GM12878 (cell line): ENCODE data around the gene GTPBP3. TPM values are rescaled to one million over a fixed set of nuclear protein-coding genes. Genes with fewer than 3 reads are reported as not detected.

ENCODE experiments used
- ATAC-seq: fragments of 200-7000 bp; cut with Tn5 transposase; 3 replicates; pipeline ENCODE4 v1.9.1; 2020; ENCODE audit warnings: mild to moderate bottlenecking, moderate library complexity
- BruUV-seq: library from RNA; stranded (reverse); fragments of 400-500 nt; replicated peaks from 2 replicates; lab custom pipeline; 2021; lab: Mats Ljungman, UMichigan
- CTCF ChIA-PET: fragments of 300-600 bp; sonication (Branson Sonifier 250); formaldehyde crosslinking; extraction: SDS; loops from one replicate; lab custom pipeline; 2021; ENCODE audit warnings: inconsistent platforms; lab: Yijun Ruan, JAX
- POLR2A ChIA-PET: fragments of 350-600 bp; formaldehyde crosslinking; extraction: SDS; loops from one replicate; lab custom pipeline; 2021; ENCODE audit warnings: inconsistent platforms; lab: Charles Lee
- RAD21 ChIA-PET: fragments of 300-600 bp; sonication (Branson Sonifier 250); formaldehyde crosslinking; loops from one replicate; lab custom pipeline; 2023; ENCODE audit warnings: antibody characterized with exemption; ENCODE audit not compliant: unreplicated experiment; lab: Charles Lee
- SMC1A ChIA-PET: fragments of 300-600 bp; sonication (Branson Sonifier 250); formaldehyde crosslinking; loops from one replicate; lab custom pipeline; 2023; ENCODE audit not compliant: unreplicated experiment, uncharacterized antibody; lab: Charles Lee
- DNase-seq: peaks from one replicate; pipeline ENCODE4 v3.0.0-alpha.2; 2011; ENCODE audit warnings: low read depth, low spot score
- FAIRE-seq: peaks from 3 replicates; lab custom pipeline; 2011; peaks lifted over from hg19 to GRCh38; lab: Jason Lieb, UNC
- H2AFZ ChIP-seq: 2 replicates; pipeline ENCODE4 v1.6.0; 2011; ENCODE audit warnings: low read depth, low read length, control low read depth; ENCODE audit not compliant: control insufficient read depth
- H3K27ac ChIP-seq: 2 replicates; pipeline ENCODE4 v1.5.1; 2011; ENCODE audit warnings: control low read depth; ENCODE audit not compliant: control insufficient read depth, insufficient read depth
- H3K27me3 ChIP-seq, 2 experiments: replicated peaks in 1 of 2; 2 replicates each; pipeline versions ENCODE4 v1.6.0 to v1.6.1; 2011; ENCODE audit warnings: low read length in 1 of 2; ENCODE audit not compliant: control insufficient read depth in 2 of 2, insufficient read depth in 2 of 2
- H3K36me3 ChIP-seq, 2 experiments: 2 replicates each; pipeline ENCODE4 v1.5.1; 2011; ENCODE audit warnings: low read length in 1 of 2; ENCODE audit not compliant: control insufficient read depth in 2 of 2, insufficient read depth in 2 of 2
- H3K4me1 ChIP-seq: 2 replicates; pipeline ENCODE4 v1.6.1; 2011; ENCODE audit warnings: mild to moderate bottlenecking, low read length, moderate library complexity, mixed read lengths; ENCODE audit not compliant: control insufficient read depth, insufficient read depth
- H3K4me2 ChIP-seq: 2 replicates; pipeline ENCODE4 v1.6.0; 2011; ENCODE audit warnings: control low read depth; ENCODE audit not compliant: control insufficient read depth, insufficient read depth
- H3K4me3 ChIP-seq: fragments of 200-600 bp; sonication (generic); 2 replicates; pipeline ENCODE4 v1.5.1; 2016
- H3K79me2 ChIP-seq: 2 replicates; pipeline ENCODE4 v1.6.0; 2011; ENCODE audit warnings: low read length; ENCODE audit not compliant: control insufficient read depth, insufficient read depth
- H3K9ac ChIP-seq: 2 replicates; pipeline ENCODE4 v1.8.0; 2011; ENCODE audit warnings: low read length, control low read depth, mixed read lengths; ENCODE audit not compliant: control insufficient read depth, insufficient read depth
- H3K9me3 ChIP-seq: replicated peaks from 3 replicates; pipeline ENCODE4 v1.5.1; 2011; ENCODE audit warnings: mild to moderate bottlenecking, low read length; ENCODE audit not compliant: control insufficient read depth, insufficient read depth
- H4K20me1 ChIP-seq: 2 replicates; pipeline ENCODE4 v1.6.0; 2011; ENCODE audit not compliant: control insufficient read depth, insufficient read depth
- WGBS: methylation state at CpG from one replicate; pipeline ENCODE4 v1.1.6; 2016; ENCODE audit warnings: low lambda C conversion rate; ENCODE audit not compliant: insufficient replicate concordance, insufficient coverage; ENCODE audit errors: missing lambda C conversion rate; 5-methylcytosine and 5-hydroxymethylcytosine counted together
- in situ Hi-C: fragments of 300-500 bp; cut with MboI; formaldehyde crosslinking; loops from 9 replicates; pipeline ENCODE4 v1.14.3; 2018; ENCODE audit warnings: mixed read lengths
- intact Hi-C: fragments of 100-400 bp; cut with micrococcal nuclease; formaldehyde crosslinking; loops from one replicate; pipeline ENCODE4 v1.14.2; 2022; ENCODE audit not compliant: unreplicated experiment
- polyA plus RNA-seq, 11 experiments: library from polyadenylated mRNA; depleted of rRNA in 4 of 11; unstranded in 6 of 11; stranded (reverse) in 5 of 11; fragments of >200 nt; fragmentation: Nextera tagmentation in 4 of 11; fragmentation: Illumina TruSeq in 1 of 11; extraction: Ambion mirVana in 4 of 11; extraction: Trizol in 1 of 11; gene quantifications; 1 replicate in 1 of 11; 2 replicates in 10 of 11; pipeline versions ENCODE4 v1.2.1 to v1.2.3, GENCODE V29; 2011 to 2016; ENCODE audit warnings: inconsistent platforms in 2 of 11, missing spikeins in 2 of 11, low read depth in 1 of 11
- total RNA-seq, 4 experiments: library from RNA; depleted of rRNA in 3 of 4; stranded (reverse); fragments of >200 nt in 3 of 4; fragmentation: Illumina TruSeq in 1 of 4; extraction: Trizol in 1 of 4; gene quantifications; 2 replicates each; pipeline versions ENCODE4 v1.2.1 to v1.2.3, GENCODE V29; 2013 to 2021
- TF ChIP-seq, protein P1 (sequence below): IDR thresholded peaks from 2 replicates; pipeline ENCODE4 v1.6.1; 2011; ENCODE audit warnings: borderline replicate concordance, low read depth, mild to moderate bottlenecking, moderate library complexity, low read length; ENCODE audit not compliant: insufficient read depth, poor library complexity, severe bottlenecking
- TF ChIP-seq, protein P2 (sequence below): IDR thresholded peaks from 2 replicates; pipeline ENCODE4 v1.6.1; 2011; ENCODE audit warnings: low read depth, mild to moderate bottlenecking, low read length, moderate library complexity, borderline replicate concordance; ENCODE audit errors: extremely low read depth

The GTPBP3 gene
- total and polyA plus RNA-seq, 10 of the 15 experiments (the other 5 are each of a cell fraction or from before 2014, with no cell fraction given) = 2.9 to 46.8 (median 15.4) TPM

DNA sequence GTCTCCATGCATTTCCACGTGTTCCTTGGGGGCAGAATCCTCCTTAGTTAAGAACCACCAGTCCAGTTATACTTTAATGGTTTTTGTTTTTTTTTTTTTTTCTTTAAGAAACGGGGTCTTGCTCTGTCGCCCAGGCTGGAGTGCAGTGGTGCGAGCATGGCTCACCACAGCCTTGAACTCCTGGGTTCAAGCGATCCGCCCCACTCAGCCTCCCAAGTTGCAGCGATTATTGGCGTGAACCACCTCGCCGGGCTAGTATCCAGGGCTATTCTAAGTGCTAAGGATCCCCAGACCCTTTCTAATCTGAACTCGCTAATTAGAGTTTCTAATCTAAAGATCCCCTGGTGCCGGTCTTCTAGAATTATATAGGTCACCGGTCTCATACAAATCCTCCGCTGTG is 43.7 kb upstream of the GTPBP3 start:
- Histone ChIP-seq H2AFZ (no peak overlapping the region), H3K9ac (no peak overlapping the region), H3K4me3 (no peak overlapping the region), H3K27me3 (no peaks in the 10 kb centered on the region), H3K4me1 (peaks cover 4% of the 10 kb centered on the region; the same call in 1 of the 2 replicates), H3K36me3 (no peaks in the 10 kb centered on the region), H3K9me3 (no peaks in the 10 kb centered on the region; the same call in 1 of the 3 replicates), H3K27ac (no peak overlapping the region), H3K79me2 (no peaks in the 10 kb centered on the region; the same call in 1 of the 2 replicates), H3K4me2 (no peak overlapping the region), H4K20me1 (no peaks in the 10 kb centered on the region)
- intact Hi-C loops = loop anchor here (1.0 to 5.0 kb wide), 2 partner anchors 44 to 91 kb away; partner anchors contain the start of gene GTPBP3
- WGBS = 81% methylated on average over 14 of the region's 14 CpGs
- ChIA-PET POLR2A (interaction anchor here (0.7 to 1.9 kb wide), 4 partner anchors 12 to 935 kb away, joined by 3 to 12 read pairs (median 6); partner anchors contain the start of genes DDA1 and MRPL34), SMC1A (interaction anchor here (0.8 to 2.0 kb wide), 7 partner anchors 9 to 99 kb away, joined by 3 to 9 read pairs (median 4); partner anchors contain the start of genes ANKLE1 and DDA1), CTCF (interaction anchor here (0.7 to 6.5 kb wide), 8 partner anchors 11 to 548 kb away, joined by 3 to 81 read pairs (median 6); partner anchors contain the start of genes ABHD8, ANKLE1, ANO8 and MRPL34), RAD21 (interaction anchor here (0.8 to 3.2 kb wide), 5 partner anchors 9 to 92 kb away, joined by 3 to 17 read pairs (median 5); partner anchors contain the start of genes ABHD8 and MRPL34)
- ATAC-seq (no peak), DNase-seq (no peak), FAIRE-seq (no peak)
- in situ Hi-C loops = loop anchor here (5.0 kb wide), 1 partner anchor 94 kb away; no protein-coding TSS in a partner anchor
- BruUV-seq = TSS peak; percentile 55
- TF ChIP-seq, protein P1, sequence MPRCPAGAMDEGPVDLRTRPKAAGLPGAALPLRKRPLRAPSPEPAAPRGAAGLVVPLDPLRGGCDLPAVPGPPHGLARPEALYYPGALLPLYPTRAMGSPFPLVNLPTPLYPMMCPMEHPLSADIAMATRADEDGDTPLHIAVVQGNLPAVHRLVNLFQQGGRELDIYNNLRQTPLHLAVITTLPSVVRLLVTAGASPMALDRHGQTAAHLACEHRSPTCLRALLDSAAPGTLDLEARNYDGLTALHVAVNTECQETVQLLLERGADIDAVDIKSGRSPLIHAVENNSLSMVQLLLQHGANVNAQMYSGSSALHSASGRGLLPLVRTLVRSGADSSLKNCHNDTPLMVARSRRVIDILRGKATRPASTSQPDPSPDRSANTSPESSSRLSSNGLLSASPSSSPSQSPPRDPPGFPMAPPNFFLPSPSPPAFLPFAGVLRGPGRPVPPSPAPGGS = peak; percentile 79
- TF ChIP-seq, protein P2, sequence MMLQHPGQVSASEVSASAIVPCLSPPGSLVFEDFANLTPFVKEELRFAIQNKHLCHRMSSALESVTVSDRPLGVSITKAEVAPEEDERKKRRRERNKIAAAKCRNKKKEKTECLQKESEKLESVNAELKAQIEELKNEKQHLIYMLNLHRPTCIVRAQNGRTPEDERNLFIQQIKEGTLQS = no peak
